GM18520 (cell line): ENCODE results near the gene PADI6.

Experiments
- ATAC-seq: cut with Tn5 transposase; IDR thresholded peaks from one replicate; pipeline ENCODE4 v1.9.1; 2021; ENCODE audit not compliant: unreplicated experiment

Gene PADI6

GRCh38 chr1:17433261-17433660, 61.3 kb downstream of the PADI6 start:
- no peak for ATAC-seq

GRCh38 chr1:17434016-17434415, 62.0 kb downstream of the PADI6 start:
- ATAC-seq = no peak

GRCh38 chr1:17434601-17435000, 62.6 kb downstream of the PADI6 start:
- no peak for ATAC-seq

- ATAC-seq = no peak
These were observed 64.6 kb downstream of the PADI6 start for GRCh38 chr1:17436380-17437174.

GRCh38 chr1:17437260-17437579, 65.2 kb downstream of the PADI6 start:
- ATAC-seq = no peak

GRCh38 chr1:17437580-17438317, 65.8 kb downstream of the PADI6 start:
- ATAC-seq = no peak

GRCh38 chr1:17438318-17439249, 66.6 kb downstream of the PADI6 start:
- ATAC-seq = no peak

- ATAC-seq = peak; percentile 34
These were observed 67.5 kb downstream of the PADI6 start, which contains the start of gene RCC2 for GRCh38 chr1:17439250-17440073. TSS of gene RCC2 (minus strand) at chr1:17439677. CDS start at chr1:17438514, 1,163 bp downstream.

- ATAC-seq = no peak
These were observed 68.3 kb downstream of the PADI6 start for GRCh38 chr1:17440074-17440826.

- ATAC-seq = no peak
These were observed 68.8 kb downstream of the PADI6 start for GRCh38 chr1:17440827-17441168.

GRCh38 chr1:17441265-17441992, 69.4 kb downstream of the PADI6 start:
- ATAC-seq = no peak

GRCh38 chr1:17441993-17442357, 70.0 kb downstream of the PADI6 start:
- ATAC-seq = no peak

GRCh38 chr1:17442841-17443240, 70.8 kb downstream of the PADI6 start:
- no peak for ATAC-seq

- ATAC-seq = no peak
These were observed 75.6 kb downstream of the PADI6 start for GRCh38 chr1:17447501-17447992.
